Heart right ventricle (tissue), 16 donors: ENCODE measurements around the gene CDH23. TPM values are rescaled to one million over a fixed set of nuclear protein-coding genes. Genes with fewer than 3 reads are reported as not detected.

Source experiments
- ATAC-seq, 8 donors: fragments of 200-7000 bp; cut with Tn5 transposase; one replicate each; pipeline ENCODE4 v1.9.1; 2020; ENCODE audit warnings: mild to moderate bottlenecking in 8 of 8, moderate library complexity in 8 of 8, moderate number of reproducible peaks in 1 of 8
- DNase-seq, 2 donors: peaks; one replicate each; pipeline ENCODE4 v3.0.0-alpha.2; 2020
- H3K27ac ChIP-seq, 10 donors: fragments of 200-600 bp; sonication (generic) in 2 of 10; one replicate each; pipeline versions ENCODE4 v1.5.0 to v1.8.0; 2020 to 2022; ENCODE audit warnings: mild to moderate bottlenecking in 3 of 10
- H3K27me3 ChIP-seq, 7 donors: fragments of 200-600 bp; one replicate each; pipeline ENCODE4 v1.8.0; 2021 to 2022; ENCODE audit warnings: mild to moderate bottlenecking in 2 of 7
- H3K36me3 ChIP-seq, 9 donors: fragments of 200-600 bp; sonication (generic) in 1 of 9; one replicate each; pipeline versions ENCODE4 v1.5.0 to v1.8.0; 2020 to 2022; ENCODE audit warnings: mild to moderate bottlenecking in 2 of 9
- H3K4me1 ChIP-seq, 9 donors: fragments of 200-600 bp; sonication (generic) in 1 of 9; one replicate each; pipeline versions ENCODE4 v1.5.0 to v1.8.0; 2020 to 2022; ENCODE audit warnings: mild to moderate bottlenecking in 4 of 9
- H3K4me3 ChIP-seq, 10 donors: fragments of 200-600 bp; sonication (generic) in 2 of 10; one replicate each; pipeline versions ENCODE4 v1.5.0 to v1.8.0; 2020 to 2022; ENCODE audit warnings: mild to moderate bottlenecking in 7 of 10, moderate library complexity in 2 of 10
- H3K9me3 ChIP-seq, 11 donors: fragments of 200-600 bp in 10 of 11; sonication (generic) in 2 of 11; one replicate each; pipeline versions ENCODE4 v1.5.0 to v1.8.0; 2013 to 2022; ENCODE audit warnings: mild to moderate bottlenecking in 2 of 11, control low read depth in 1 of 11, moderate library complexity in 1 of 11
- WGBS, 2 donors: extraction: QIAGEN DNeasy Blood & Tissue Kit; methylation state at CpG; one replicate each; pipeline ENCODE4 v1.1.7; 2013; ENCODE audit warnings: inconsistent platforms in 1 of 2; 5-methylcytosine and 5-hydroxymethylcytosine counted together
- intact Hi-C, 10 donors: fragments of 100-400 bp; cut with DNase I; formaldehyde crosslinking; loops; one replicate each; pipeline versions ENCODE4 v1.11.1 to v1.14.2; 2022
- polyA plus RNA-seq, 2 donors: library from polyadenylated mRNA; stranded (reverse); fragments of 200-250 nt; gene quantifications; one replicate each; pipeline ENCODE4 v1.2.3, GENCODE V29; 2013
- total RNA-seq, 10 donors: library from RNA; stranded (reverse); fragmentation: NEBNext Ultra II Directional in 3 of 10; extraction: Animal tissue kit (Norgen Biotek cat#: 25700) in 3 of 10; gene quantifications; one replicate each; pipeline versions ENCODE4 v1.2.1 to v1.2.4, GENCODE V29; 2021 to 2023
- TF ChIP-seq, protein P1 (sequence below), 9 donors: fragments of 200-600 bp; sonication (generic) in 2 of 9; IDR thresholded peaks; one replicate each; pipeline versions ENCODE4 v1.5.0 to v1.8.0; 2021 to 2022; ENCODE audit warnings: antibody characterized with exemption in 9 of 9, mild to moderate bottlenecking in 5 of 9, moderate library complexity in 1 of 9
- donor health status: Arrhythmogenic right ventricular cardiomyopathy.
- donor health status: ischemic (EF 13 %, LVEDD 7.1; RV severe dilation, severe dysfunction).
- donor health status: healthy with polysubstance abuse.
- donor health status: DM: no; HTN: yes; CAD: no.
- donor health status: DM: no; HTN: no; CAD: no.
- donor health status: ischemic (EF 25% LVEDD 6.9; RV normal size, moderate dysfunction).
- donor health status: ischemic (EF 25% LVEDD 5.7; RV mildly dilated, moderate dysfunction).
- donor health status: healthy.
- donor health status: DM: yes; HTN: yes; CAD: no.
- donor health status: Ischemic cardiomyopathy.
- donor health status: ischemic (EF 35%, LVEDD 5.7; RV mildly dilated, moderate dysfunction).
- donor health status: nonischemic (EF 11% LVEDD 7.7; RV severe dilation, severe dysfunction).
- donor health status: DM: yes; HTN: yes; CAD: no.
- donor health status: PGD.
- donor health status: ischemic (EF 29% LVEDD 5.4; RV normal size, mild dysfunction).
- donor health status: nonischemic (EF 23%, LVEDD 6.1; RV moderate dilation, normal function).

The CDH23 gene
- total and polyA plus RNA-seq, 12 donors: 1.1 to 7.7 (median 4.6) TPM

DNA sequence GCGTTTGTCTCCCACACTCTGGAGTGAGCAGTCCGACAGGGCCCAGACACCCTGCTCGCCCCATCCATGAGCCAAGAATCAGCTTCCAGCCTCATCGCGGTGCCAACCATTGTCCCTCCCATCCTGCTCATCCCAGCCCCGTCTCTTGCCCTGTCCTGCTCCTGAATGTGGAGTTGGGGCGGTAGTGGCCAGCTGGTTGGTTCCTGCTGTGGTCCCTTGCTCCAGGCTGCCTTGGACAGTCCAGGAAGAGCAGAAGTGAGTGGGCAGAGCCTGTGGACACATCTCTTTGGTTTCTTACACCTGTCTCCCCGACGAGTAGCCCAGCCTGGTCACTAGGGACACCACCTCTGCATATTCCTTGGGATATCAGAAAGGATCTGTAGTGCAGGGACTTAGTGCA is 63.9 kb downstream of the CDH23 start:
- no peak overlapping the region for H3K27ac ChIP-seq
- no peak for ATAC-seq
- intact Hi-C loops: no loop called here

DNA sequence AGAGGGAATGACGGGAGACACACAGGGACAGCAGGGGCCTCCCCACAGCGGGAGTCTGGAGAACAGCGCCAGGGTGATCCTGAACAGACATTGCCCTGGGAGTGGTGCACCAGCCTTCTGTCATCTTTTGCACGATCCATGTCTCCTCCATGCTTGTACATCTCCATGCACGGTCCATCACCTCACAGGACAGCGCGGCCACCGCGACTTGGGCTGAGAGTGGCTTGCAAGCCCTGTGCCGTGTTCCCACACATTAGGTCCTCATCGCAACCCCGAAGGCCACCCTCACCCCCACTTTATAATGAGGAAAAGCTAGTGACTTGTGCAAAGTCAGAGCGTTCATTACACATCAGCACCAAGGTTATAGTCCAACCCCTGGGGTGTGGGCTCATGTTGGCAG is 64.7 kb downstream of the CDH23 start:
- intact Hi-C loops: no loop called here
- Histone ChIP-seq H3K4me3 (no peak overlapping the region), H3K36me3 (no peaks in the 10 kb centered on the region), H3K9me3 (no peaks in the 10 kb centered on the region), H3K27ac (no peak overlapping the region), H3K27me3 (peaks cover 0 to 4% (median 0%) of the 10 kb centered on the region in 7 donors), H3K4me1 (peaks cover 0 to 17% (median 5%) of the 10 kb centered on the region in 9 donors)
- WGBS, 2 donors: 88 to 92% methylated on average over 13 of the region's 13 CpGs
- ATAC-seq: no peak
- TF ChIP-seq, protein P1, sequence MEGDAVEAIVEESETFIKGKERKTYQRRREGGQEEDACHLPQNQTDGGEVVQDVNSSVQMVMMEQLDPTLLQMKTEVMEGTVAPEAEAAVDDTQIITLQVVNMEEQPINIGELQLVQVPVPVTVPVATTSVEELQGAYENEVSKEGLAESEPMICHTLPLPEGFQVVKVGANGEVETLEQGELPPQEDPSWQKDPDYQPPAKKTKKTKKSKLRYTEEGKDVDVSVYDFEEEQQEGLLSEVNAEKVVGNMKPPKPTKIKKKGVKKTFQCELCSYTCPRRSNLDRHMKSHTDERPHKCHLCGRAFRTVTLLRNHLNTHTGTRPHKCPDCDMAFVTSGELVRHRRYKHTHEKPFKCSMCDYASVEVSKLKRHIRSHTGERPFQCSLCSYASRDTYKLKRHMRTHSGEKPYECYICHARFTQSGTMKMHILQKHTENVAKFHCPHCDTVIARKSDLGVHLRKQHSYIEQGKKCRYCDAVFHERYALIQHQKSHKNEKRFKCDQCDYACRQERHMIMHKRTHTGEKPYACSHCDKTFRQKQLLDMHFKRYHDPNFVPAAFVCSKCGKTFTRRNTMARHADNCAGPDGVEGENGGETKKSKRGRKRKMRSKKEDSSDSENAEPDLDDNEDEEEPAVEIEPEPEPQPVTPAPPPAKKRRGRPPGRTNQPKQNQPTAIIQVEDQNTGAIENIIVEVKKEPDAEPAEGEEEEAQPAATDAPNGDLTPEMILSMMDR (IDR thresholded peaks at IDR 0.05): no peak
- DNase-seq: no peak

More for the DNA sequence above, 63.9 kb downstream of the CDH23 start:
- no peak overlapping the region for H3K4me3 ChIP-seq
- no peak for DNase-seq
- peaks cover 0 to 4% (median 0%) of the 10 kb centered on the region in 7 donors for H3K27me3 ChIP-seq
- 88 to 91% methylated on average over 9 of the region's 9 CpGs for WGBS, 2 donors
- peaks cover 0 to 11% (median 5%) of the 10 kb centered on the region in 9 donors for H3K4me1 ChIP-seq
- no peaks in the 10 kb centered on the region for H3K9me3 ChIP-seq
- TF ChIP-seq, protein P1 (IDR thresholded peaks at IDR 0.05): no peak
- no peaks in the 10 kb centered on the region for H3K36me3 ChIP-seq

DNA sequence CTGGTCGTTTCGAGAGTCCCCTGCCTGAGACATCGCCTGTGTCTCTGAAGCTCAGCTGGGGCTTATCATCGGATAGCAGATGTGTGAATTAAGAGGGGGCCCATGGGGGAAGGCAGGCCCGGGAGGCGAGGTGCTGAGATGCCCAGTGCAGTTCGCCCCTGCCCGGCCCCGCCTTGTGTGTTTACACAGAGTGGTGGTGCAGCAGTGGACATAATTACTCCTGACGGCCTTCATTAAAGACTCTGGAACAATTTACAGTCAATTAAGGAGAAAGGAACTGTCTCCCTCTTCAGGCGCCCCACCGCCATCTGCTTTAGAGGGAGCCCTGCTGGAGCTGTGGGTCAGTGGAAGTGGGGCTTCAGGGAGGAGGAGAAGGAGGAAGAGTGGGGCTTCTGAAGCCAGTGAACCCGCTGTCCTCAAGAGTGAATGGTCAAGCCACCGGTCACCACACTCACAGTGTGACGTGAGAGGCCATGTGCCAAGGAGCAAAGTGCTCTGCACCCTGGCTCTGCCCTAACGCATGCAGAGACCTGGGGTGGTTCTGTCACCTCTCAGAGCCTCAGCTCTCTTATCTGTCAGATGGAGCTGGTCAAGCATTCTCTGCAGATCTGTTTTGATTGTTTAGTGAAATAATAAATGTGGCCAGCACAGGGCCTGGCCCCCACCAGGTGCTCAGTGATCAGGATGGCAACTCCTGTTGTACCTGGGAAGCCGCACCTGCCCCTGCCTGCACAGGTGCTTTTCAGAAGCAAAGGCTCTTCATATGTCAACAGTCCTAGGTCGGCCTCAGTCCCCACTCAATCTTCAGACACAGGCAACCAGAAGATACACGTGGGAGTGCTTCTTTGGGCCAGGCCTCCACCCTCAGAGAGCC is 65.6 kb downstream of the CDH23 start:
- DNase-seq: no peak
- H3K27ac ChIP-seq: no peak overlapping the region
- ATAC-seq: no peak
- TF ChIP-seq, protein P1 (IDR thresholded peaks at IDR 0.05): no peak
- no peak overlapping the region for H3K4me3 ChIP-seq
- no peaks in the 10 kb centered on the region for H3K9me3 ChIP-seq
- peaks cover 0 to 17% (median 5%) of the 10 kb centered on the region in 9 donors for H3K4me1 ChIP-seq
- WGBS, 2 donors: 74% methylated on average over 19 of the region's 19 CpGs
- H3K36me3 ChIP-seq: no peaks in the 10 kb centered on the region
- intact Hi-C loops: no loop called here
- H3K27me3 ChIP-seq: peaks cover 0 to 4% (median 0%) of the 10 kb centered on the region in 7 donors

DNA sequence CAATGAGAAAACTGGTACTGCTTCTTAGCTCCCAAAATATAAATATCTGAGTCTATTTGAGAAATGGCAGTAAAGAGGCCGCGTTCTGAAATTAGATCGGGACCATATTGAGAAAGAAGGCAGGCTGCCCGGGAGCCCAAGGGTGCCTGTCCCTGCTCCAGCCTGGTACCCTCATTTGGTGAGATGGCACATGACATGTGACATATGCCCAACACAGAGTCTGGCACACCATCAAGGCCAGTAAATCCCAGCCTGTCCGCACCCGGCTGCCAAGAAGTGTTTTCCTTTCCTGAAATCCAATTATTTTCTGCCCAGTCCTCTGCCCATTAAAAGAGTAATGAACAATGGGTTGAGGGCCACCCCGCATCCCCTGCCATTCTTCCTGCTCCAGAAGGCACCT is 66.4 kb downstream of the CDH23 start:
- no peak for ATAC-seq
- DNase-seq: no peak
- intact Hi-C loops: no loop called here
- TF ChIP-seq, protein P1 (IDR thresholded peaks at IDR 0.05): no peak
- no peaks in the 10 kb centered on the region for H3K36me3 ChIP-seq
- H3K4me1 ChIP-seq: peaks cover 0 to 17% (median 10%) of the 10 kb centered on the region in 9 donors
- peaks cover 0 to 3% (median 0%) of the 10 kb centered on the region in 7 donors for H3K27me3 ChIP-seq
- 91 to 92% methylated on average over 7 of the region's 7 CpGs for WGBS, 2 donors
- no peaks in the 10 kb centered on the region for H3K9me3 ChIP-seq
- H3K4me3 ChIP-seq: no peak overlapping the region
- no peak overlapping the region for H3K27ac ChIP-seq
